ENCODE results near the gene EPHA7. TPM values are rescaled to one million over a fixed set of nuclear protein-coding genes. Genes with fewer than 3 reads are reported as not detected.

Gene EPHA7
- polyA plus RNA-seq, 3 donors = 0.05 to 0.22 (median 0.06) TPM

- 91 to 97% (median 93%) methylated on average over 3 of the region's 3 CpGs for WGBS, 3 donors
- no peak overlapping the region for H3K27ac ChIP-seq (ENCODE audit: low read depth, low read length)
These were observed 16.0 kb downstream of the EPHA7 start for GRCh38 chr6:93403390-93403789.

- 21 to 25% (median 25%) methylated on average over 1 of the region's 1 CpG for WGBS, 3 donors
- no peak overlapping the region for H3K27ac ChIP-seq (ENCODE audit: low read depth, low read length)
These were observed 20.6 kb downstream of the EPHA7 start for GRCh38 chr6:93398723-93399122.

- 72 to 79% (median 76%) methylated on average over 2 of the region's 2 CpGs for WGBS, 3 donors
- H3K27ac ChIP-seq (ENCODE audit: low read depth, low read length) = no peak overlapping the region
These were observed 24.9 kb downstream of the EPHA7 start for GRCh38 chr6:93394471-93394870.

- 76 to 79% (median 77%) methylated on average over 3 of the region's 3 CpGs for WGBS, 3 donors
These were observed 25.7 kb downstream of the EPHA7 start for GRCh38 chr6:93393554-93394074.

GRCh38 chr6:93392797-93393196, 26.6 kb downstream of the EPHA7 start:
- 71 to 83% (median 77%) methylated on average over 1 of the region's 1 CpG for WGBS, 3 donors
- H3K27ac ChIP-seq (ENCODE audit: low read depth, low read length) = no peak overlapping the region

More at GRCh38 chr6:93393554-93394074, 25.7 kb downstream of the EPHA7 start:
- no peak overlapping the region for H3K27ac ChIP-seq (ENCODE audit: low read depth, low read length)

GRCh38 chr6:93391965-93392364, 27.4 kb downstream of the EPHA7 start:
- 69 to 80% (median 75%) methylated on average over 5 of the region's 5 CpGs for WGBS, 3 donors
- H3K27ac ChIP-seq (ENCODE audit: low read depth, low read length) = no peak overlapping the region

GRCh38 chr6:93389192-93389591, 30.2 kb downstream of the EPHA7 start:
- 62 to 81% (median 81%) methylated on average over 4 of the region's 4 CpGs for WGBS, 3 donors

GRCh38 chr6:93388070-93388469, 31.3 kb downstream of the EPHA7 start:
- WGBS, 3 donors = 72 to 89% (median 76%) methylated on average over 1 of the region's 1 CpG
- H3K27ac ChIP-seq (ENCODE audit: low read depth, low read length) = no peak overlapping the region

More at GRCh38 chr6:93389192-93389591, 30.2 kb downstream of the EPHA7 start:
- no peak overlapping the region for H3K27ac ChIP-seq (ENCODE audit: low read depth, low read length)

- no peak overlapping the region for H3K27ac ChIP-seq (ENCODE audit: low read depth, low read length)
- WGBS, 3 donors = 80 to 87% (median 80%) methylated on average over 3 of the region's 3 CpGs
These were observed 43.3 kb downstream of the EPHA7 start for GRCh38 chr6:93376026-93376540.

- H3K27ac ChIP-seq (ENCODE audit: low read depth, low read length) = no peak overlapping the region
- WGBS, 3 donors = 89 to 94% (median 90%) methylated on average over 2 of the region's 2 CpGs
These were observed 45.9 kb downstream of the EPHA7 start for GRCh38 chr6:93373445-93373844.

- H3K27ac ChIP-seq (ENCODE audit: low read depth, low read length) = no peak overlapping the region
These were observed 47.6 kb downstream of the EPHA7 start for GRCh38 chr6:93371756-93372155.

- H3K27ac ChIP-seq (ENCODE audit: low read depth, low read length) = no peak overlapping the region
- 77 to 82% (median 78%) methylated on average over 3 of the region's 3 CpGs for WGBS, 3 donors
These were observed 49.7 kb downstream of the EPHA7 start for GRCh38 chr6:93369586-93370134.

GRCh38 chr6:93366506-93366905, 52.9 kb downstream of the EPHA7 start:
- no peak overlapping the region for H3K27ac ChIP-seq (ENCODE audit: low read depth, low read length)
- WGBS, 3 donors = 91 to 94% (median 92%) methylated on average over 7 of the region's 7 CpGs

GRCh38 chr6:93365445-93365844, 53.9 kb downstream of the EPHA7 start:
- H3K27ac ChIP-seq (ENCODE audit: low read depth, low read length) = no peak overlapping the region
- WGBS, 3 donors = 64 to 77% (median 66%) methylated on average over 3 of the region's 3 CpGs

- 80 to 86% (median 81%) methylated on average over 2 of the region's 2 CpGs for WGBS, 3 donors
- no peak overlapping the region for H3K27ac ChIP-seq (ENCODE audit: low read depth, low read length)
These were observed 60.9 kb downstream of the EPHA7 start for GRCh38 chr6:93358435-93358834.

- no peak overlapping the region for H3K27ac ChIP-seq (ENCODE audit: low read depth, low read length)
- 79 to 92% (median 86%) methylated on average over 1 of the region's 1 CpG for WGBS, 3 donors
These were observed 66.8 kb downstream of the EPHA7 start for GRCh38 chr6:93352604-93353003.

- no peak overlapping the region for H3K27ac ChIP-seq (ENCODE audit: low read depth, low read length)
- 76 to 87% (median 83%) methylated on average over 3 of the region's 3 CpGs for WGBS, 3 donors
These were observed 68.1 kb downstream of the EPHA7 start for GRCh38 chr6:93351222-93351621.

- no peak overlapping the region for H3K27ac ChIP-seq (ENCODE audit: low read depth, low read length)
- 86 to 95% (median 95%) methylated on average over 4 of the region's 4 CpGs for WGBS, 3 donors
These were observed 68.6 kb downstream of the EPHA7 start for GRCh38 chr6:93350774-93351173.

- WGBS, 3 donors = 81 to 84% (median 82%) methylated on average over 1 of the region's 1 CpG
- no peak overlapping the region for H3K27ac ChIP-seq (ENCODE audit: low read depth, low read length)
These were observed 75.0 kb downstream of the EPHA7 start for GRCh38 chr6:93344333-93344835.

GRCh38 chr6:93343476-93343875, 75.9 kb downstream of the EPHA7 start:
- no peak overlapping the region for H3K27ac ChIP-seq (ENCODE audit: low read depth, low read length)
- 43 to 68% (median 63%) methylated on average over 2 of the region's 2 CpGs for WGBS, 3 donors
